Amniotic epithelial cell (primary cell): Measurements from ENCODE around the gene RILPL2.
"Not testable (repeated sequence)": the region's sequence is repeated elsewhere in the genome, so short reads cannot be mapped to it uniquely, and the experiment has no call there.

Experiments used
- DNase-seq: peaks from one replicate; pipeline ENCODE4 v3.0.0-alpha.2; 2010; ENCODE audit warnings: low read depth

The RILPL2 gene

DNA sequence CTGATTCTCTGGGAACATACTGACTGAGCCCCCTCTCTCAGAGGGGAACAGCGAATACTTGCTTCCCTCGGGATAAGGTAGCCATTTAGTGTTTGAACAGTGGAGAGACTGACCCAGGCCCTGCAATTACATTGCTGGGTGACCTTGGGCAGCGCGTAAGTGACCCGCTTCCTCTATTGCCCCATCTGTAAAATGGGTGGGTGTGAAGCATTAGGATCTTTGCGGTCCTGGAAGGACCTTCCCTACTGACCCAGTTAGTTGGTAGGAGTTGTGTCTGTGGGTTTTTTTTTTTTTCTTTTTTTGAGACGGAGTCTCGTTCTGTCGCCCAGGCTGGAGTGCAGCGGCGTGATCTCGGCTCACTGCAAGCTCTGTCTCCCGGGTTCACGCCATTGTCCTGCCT lies 53.8 kb downstream of the RILPL2 start:
- DNase-seq: no peak

DNA sequence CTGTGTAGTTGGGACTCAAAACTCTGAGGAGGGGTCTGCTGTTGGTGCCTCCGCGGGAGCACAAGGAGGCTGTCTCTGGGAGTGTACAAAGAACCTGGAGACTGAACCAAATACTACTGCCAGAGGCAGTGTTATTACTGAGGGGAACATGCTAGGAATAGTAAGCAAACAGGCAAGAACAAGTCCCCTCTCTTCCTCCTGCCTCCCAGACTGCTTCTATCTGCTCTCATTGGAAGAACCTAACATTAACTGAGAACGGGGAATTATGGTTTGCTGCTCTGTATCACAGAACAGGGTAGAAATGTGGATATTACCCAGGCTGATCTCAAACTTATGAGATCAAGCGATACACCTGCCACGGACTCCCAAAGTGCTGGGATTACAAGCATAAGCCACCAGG lies 57.1 kb downstream of the RILPL2 start:
- no peak for DNase-seq

DNA sequence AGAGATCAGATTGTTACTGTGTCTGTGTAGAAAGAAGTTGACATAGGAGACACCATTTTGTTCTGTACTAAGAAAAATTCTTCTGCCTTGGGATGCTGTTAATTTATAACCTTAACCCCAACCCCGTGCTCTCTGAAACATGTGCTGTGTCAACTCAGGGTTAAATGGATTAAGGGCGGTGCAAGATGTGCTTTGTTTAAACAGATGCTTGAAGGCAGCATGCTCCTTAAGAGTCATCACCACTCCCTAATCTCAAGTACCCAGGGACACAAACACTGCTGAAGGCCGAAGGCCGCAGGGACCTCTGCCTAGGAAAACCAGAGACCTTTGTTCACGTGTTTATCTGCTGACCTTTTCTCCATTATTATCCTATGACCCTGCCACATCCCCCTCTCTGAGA lies 64.1 kb downstream of the RILPL2 start:
- not testable (repeated sequence) for DNase-seq

DNA sequence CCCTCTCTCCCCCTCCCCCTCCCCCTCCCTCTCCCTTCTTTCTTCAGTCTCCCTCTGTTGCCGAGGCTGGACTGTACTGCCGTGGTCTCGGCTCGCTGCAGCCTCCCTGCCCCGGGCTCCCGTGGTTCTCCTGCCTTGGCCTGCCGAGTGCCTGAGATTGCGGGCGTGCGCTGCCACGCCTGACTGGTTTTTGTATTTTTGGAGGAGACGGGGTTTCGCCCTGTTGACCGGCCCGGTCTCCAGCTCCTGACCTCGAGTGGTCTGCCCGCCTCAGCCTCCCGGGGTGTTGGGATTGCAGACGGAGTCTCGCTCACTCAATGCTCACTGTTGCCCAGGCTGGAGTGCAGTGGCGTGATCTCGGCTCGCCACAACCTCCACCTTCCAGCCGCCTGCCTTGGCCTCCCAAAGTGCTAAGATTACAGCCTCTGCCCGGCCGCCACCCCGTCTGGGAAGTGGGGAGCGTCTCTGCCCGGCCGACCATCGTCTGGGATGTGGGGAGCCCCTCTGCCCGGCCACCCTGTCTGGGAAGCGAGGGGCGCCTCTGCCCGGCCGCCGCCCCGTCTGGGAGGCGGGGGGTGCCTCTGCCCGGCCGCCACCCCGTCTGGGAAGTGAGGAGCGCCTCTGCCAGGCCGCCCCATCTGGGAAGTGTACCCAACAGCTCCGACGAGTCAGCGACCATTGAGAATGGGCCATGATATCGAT lies 64.7 kb downstream of the RILPL2 start:
- not testable (repeated sequence) for DNase-seq

DNA sequence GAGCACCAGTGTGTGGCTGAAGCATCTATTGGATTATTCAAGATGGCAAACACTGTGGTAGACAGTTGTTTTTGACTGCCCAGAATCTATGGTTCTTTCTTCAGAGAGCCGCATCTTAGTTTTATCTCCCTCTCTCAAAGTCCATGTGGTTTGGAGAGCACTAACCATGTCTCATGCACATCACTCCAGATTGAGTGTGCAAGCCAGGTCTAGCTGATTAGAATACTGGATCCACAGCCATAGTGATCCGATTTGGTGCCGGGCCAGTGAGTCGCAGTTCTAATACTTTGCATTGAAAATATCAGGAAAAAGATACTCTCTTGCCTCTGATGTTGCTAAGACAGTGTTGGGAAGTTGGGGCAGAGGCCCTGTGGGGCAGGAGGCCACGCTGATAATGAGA lies 67.3 kb downstream of the RILPL2 start:
- no peak for DNase-seq

DNA sequence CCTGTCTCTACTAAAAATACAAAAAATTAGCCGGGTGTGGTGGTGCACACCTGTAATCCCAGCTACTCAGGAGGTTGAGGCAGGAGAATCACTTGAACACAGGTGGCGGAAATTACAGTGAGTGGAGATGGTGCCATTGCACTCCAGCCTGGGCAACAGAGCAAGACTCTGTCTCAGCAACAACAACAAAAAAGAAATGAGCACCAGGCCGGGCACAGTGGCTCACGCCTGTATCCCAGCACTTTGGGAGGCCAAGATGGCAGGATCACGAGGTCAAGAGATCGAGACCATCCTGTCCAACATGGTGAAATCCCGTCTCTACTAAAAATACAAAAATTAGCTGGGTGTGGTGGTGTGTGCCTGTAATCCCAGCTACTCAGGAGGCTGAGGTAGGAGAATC lies 68.1 kb downstream of the RILPL2 start:
- not testable (repeated sequence) for DNase-seq

DNA sequence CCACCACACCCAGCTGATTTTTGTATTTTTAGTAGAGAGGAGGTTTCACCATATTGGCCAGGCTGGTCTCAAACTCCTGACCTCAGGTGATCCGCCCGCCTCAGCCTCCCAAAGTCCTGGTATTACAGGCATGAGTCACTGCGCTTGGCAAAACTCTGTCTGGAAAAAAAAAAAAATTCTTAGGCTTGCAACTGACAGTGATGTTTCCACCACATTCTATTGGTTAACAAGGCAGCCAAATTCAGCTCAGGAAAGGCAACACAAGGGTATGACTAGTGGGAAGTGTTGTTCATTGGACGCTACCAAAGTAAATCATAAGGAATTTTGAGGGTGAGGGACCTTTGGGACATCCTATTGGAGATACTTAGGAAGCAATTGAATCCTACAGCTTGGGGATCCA lies 69.0 kb downstream of the RILPL2 start:
- peak; percentile 33 for DNase-seq
